Esophagus muscularis mucosa (tissue), 4 donors: ENCODE data around the gene RCAN1. TPM values are rescaled to one million over a fixed set of nuclear protein-coding genes. Genes with fewer than 3 reads are reported as not detected.

Experiments used
- DNase-seq: peaks from one replicate; pipeline ENCODE4 v3.0.0-alpha.2; 2017; ENCODE audit errors: extremely low spot score
- H3K27ac ChIP-seq, 4 donors: fragments of 200-600 bp; sonication (generic); replicated peaks in 1 of 4; 1 replicate in 3 of 4; 2 replicates in 1 of 4; pipeline ENCODE4 v1.5.1; 2016 to 2019; ENCODE audit warnings: mild to moderate bottlenecking in 1 of 4
- H3K27me3 ChIP-seq, 4 donors: fragments of 200-600 bp; sonication (generic); one replicate each; pipeline versions ENCODE4 v1.5.1 to v1.6.0; 2016 to 2019
- H3K36me3 ChIP-seq, 4 donors: fragments of 200-600 bp; sonication (generic); one replicate each; pipeline ENCODE4 v1.5.1; 2016 to 2019
- H3K4me1 ChIP-seq, 4 donors: fragments of 200-600 bp; sonication (generic); one replicate each; pipeline ENCODE4 v1.5.1; 2016 to 2019
- H3K4me3 ChIP-seq, 4 donors: fragments of 200-600 bp; sonication (generic); 1 replicate in 2 of 4; 2 replicates in 2 of 4; pipeline ENCODE4 v1.5.1; 2016 to 2019; ENCODE audit warnings: mild to moderate bottlenecking in 4 of 4, moderate library complexity in 1 of 4
- H3K9me3 ChIP-seq, 4 donors: fragments of 200-600 bp; sonication (generic); 1 replicate in 3 of 4; 2 replicates in 1 of 4; pipeline ENCODE4 v1.5.1; 2016 to 2019
- CTCF ChIP-seq, 3 experiments: fragments of 200-600 bp in 2 of 3; fragments of 450-650 bp in 1 of 3; sonication (generic) in 2 of 3; IDR thresholded peaks; one replicate each; pipeline ENCODE4 v1.5.1; 2017 to 2019; ENCODE audit warnings: antibody characterized with exemption in 3 of 3, mild to moderate bottlenecking in 2 of 3, moderate library complexity in 1 of 3
- EP300 ChIP-seq: sonication (generic); formaldehyde crosslinking; IDR thresholded peaks from one replicate; pipeline ENCODE4 v1.6.1; 2017; ENCODE audit warnings: antibody characterized with exemption
- POLR2A ChIP-seq: fragments of 450-650 bp; IDR thresholded peaks from one replicate; pipeline ENCODE4 v1.6.1; 2017; ENCODE audit warnings: antibody characterized with exemption, moderate library complexity, mild to moderate bottlenecking, low read depth
- POLR2AphosphoS5 ChIP-seq, 2 donors: sonication (generic); formaldehyde crosslinking; IDR thresholded peaks; one replicate each; pipeline ENCODE4 v1.6.1; 2017; ENCODE audit warnings: antibody characterized with exemption in 2 of 2
- WGBS: methylation state at CpG from one replicate; pipeline ENCODE4 v1.1.5; 2018; 5-methylcytosine and 5-hydroxymethylcytosine counted together
- intact Hi-C: fragments of 100-400 bp; cut with DNase I; formaldehyde crosslinking; loops from one replicate; pipeline ENCODE4 v1.15.1; 2023
- total RNA-seq, 4 donors: library from RNA; depleted of rRNA; stranded (reverse); fragments of >200 nt; gene quantifications; one replicate each; pipeline versions ENCODE4 v1.1.0 to v1.2.1, GENCODE V29; 2016

RCAN1 gene
- total RNA-seq, 4 donors from 2014 or later = 32.4 to 58.8 (median 37.9) TPM

- peak; percentile 96 for DNase-seq
- intact Hi-C loops = no loop called here
- H3K4me3 ChIP-seq = no peak overlapping the region
- no peaks in the 10 kb centered on the region for H3K27me3 ChIP-seq
- peak overlapping the region in 3 of 4 donors; percentile 40 to 45 (median 40) for H3K27ac ChIP-seq
- no peaks in the 10 kb centered on the region for H3K36me3 ChIP-seq
- TF ChIP-seq POLR2AphosphoS5 (IDR thresholded peaks at IDR 0.05) (peak in 1 of 2 donors; percentile 27), POLR2A (no peak), CTCF (IDR thresholded peaks at IDR 0.05) (peak; percentile 73 to 82 (median 80)), EP300 (no peak)
- H3K4me1 ChIP-seq = peaks cover 4 to 19% (median 15%) of the 10 kb centered on the region in 4 donors
- no peaks in the 10 kb centered on the region for H3K9me3 ChIP-seq
- 35% methylated on average over 19 of the region's 19 CpGs for WGBS
These were observed 11.8 kb downstream of the RCAN1 start for GRCh38 chr21:34603002-34603709.

DNA sequence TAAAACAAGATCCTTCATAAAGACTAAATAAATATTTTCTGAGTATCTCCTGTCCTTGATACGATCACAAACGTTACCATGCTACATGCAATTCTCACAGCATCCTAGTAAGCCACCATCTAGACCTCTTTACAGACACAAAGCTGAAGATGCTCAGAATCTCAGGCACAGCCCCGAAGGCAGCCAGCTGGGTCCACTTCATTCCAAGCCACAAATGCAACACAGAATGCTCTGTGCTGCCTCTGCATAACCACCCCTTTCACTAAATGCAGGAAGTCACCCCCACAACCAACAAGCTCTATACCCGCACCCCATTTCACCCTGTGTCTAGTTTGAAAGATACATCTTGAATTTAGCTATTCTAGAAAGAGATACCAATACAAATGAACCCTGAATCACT lies 12.9 kb downstream of the RCAN1 start:
- WGBS = 87% methylated on average over 4 of the region's 4 CpGs
- no peaks in the 10 kb centered on the region for H3K9me3 ChIP-seq
- no peaks in the 10 kb centered on the region for H3K36me3 ChIP-seq
- TF ChIP-seq POLR2A (no peak), POLR2AphosphoS5 (IDR thresholded peaks at IDR 0.05) (no peak), CTCF (IDR thresholded peaks at IDR 0.05) (no peak), EP300 (no peak)
- peaks cover 4 to 19% (median 15%) of the 10 kb centered on the region in 4 donors for H3K4me1 ChIP-seq
- H3K27me3 ChIP-seq = no peaks in the 10 kb centered on the region
- DNase-seq = peak; percentile 12
- intact Hi-C loops = no loop called here
- H3K4me3 ChIP-seq = no peak overlapping the region
- H3K27ac ChIP-seq = no peak overlapping the region

DNA sequence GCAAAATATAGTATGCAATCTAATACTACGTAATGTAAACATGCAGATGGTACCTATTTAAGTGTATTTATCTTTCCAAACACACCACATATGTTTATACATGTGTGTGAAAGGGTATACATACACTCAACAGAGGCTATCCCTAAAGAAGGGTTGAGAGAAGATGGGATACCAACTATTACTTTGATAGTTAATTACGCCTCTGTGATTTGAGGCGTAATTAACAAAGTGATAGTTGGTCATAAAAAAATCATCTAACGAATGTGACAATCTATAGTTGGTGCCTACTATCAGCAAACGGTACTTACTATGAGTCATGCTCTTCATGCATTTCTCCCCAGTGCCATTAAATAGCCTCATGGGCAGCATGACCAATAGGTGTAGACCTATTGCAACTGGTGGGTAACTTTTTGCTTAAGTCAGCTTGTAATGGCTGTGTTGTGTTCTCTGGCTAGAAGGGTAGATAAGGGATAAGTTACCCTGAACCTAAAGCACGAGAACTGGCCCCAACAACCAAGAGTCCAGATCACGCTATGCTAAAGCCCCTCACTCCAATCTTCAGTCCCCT lies 15.3 kb downstream of the RCAN1 start:
- intact Hi-C loops = loop anchor here (5.0 kb wide), 1 partner anchor 77 kb away; no protein-coding TSS in a partner anchor
- 88% methylated on average over 7 of the region's 7 CpGs for WGBS
- no peaks in the 10 kb centered on the region for H3K9me3 ChIP-seq
- no peak for DNase-seq
- no peaks in the 10 kb centered on the region for H3K36me3 ChIP-seq
- no peak overlapping the region for H3K27ac ChIP-seq
- no peak overlapping the region for H3K4me3 ChIP-seq
- peaks cover 16 to 37% (median 32%) of the 10 kb centered on the region in 4 donors for H3K4me1 ChIP-seq
- H3K27me3 ChIP-seq = no peaks in the 10 kb centered on the region
- TF ChIP-seq POLR2AphosphoS5 (IDR thresholded peaks at IDR 0.05) (no peak), CTCF (IDR thresholded peaks at IDR 0.05) (no peak), EP300 (no peak), POLR2A (no peak)

- TF ChIP-seq CTCF (IDR thresholded peaks at IDR 0.05) (no peak), EP300 (no peak), POLR2A (no peak), POLR2AphosphoS5 (IDR thresholded peaks at IDR 0.05) (no peak)
- Histone ChIP-seq H3K36me3 (no peaks in the 10 kb centered on the region), H3K27me3 (no peaks in the 10 kb centered on the region), H3K4me3 (no peak overlapping the region), H3K4me1 (peaks cover 22 to 42% (median 38%) of the 10 kb centered on the region in 4 donors), H3K9me3 (no peaks in the 10 kb centered on the region), H3K27ac (no peak overlapping the region)
- intact Hi-C loops = loop anchor here (5.0 kb wide), 1 partner anchor 77 kb away; no protein-coding TSS in a partner anchor
- 61% methylated on average over 4 of the region's 4 CpGs for WGBS
- DNase-seq = no peak
These were observed 15.9 kb downstream of the RCAN1 start for GRCh38 chr21:34598931-34599400.
